HEK293 (cell line): ENCODE measurements around the gene PDE4A.

Experiments
- FEZF1 ChIP-seq: fragments of 450-650 bp; formaldehyde crosslinking; IDR thresholded peaks from 2 replicates; pipeline ENCODE4 v1.5.1; 2016; ENCODE audit warnings: missing biosample characterization, missing genetic modification characterization
- KLF1 ChIP-seq: fragments of 450-650 bp; formaldehyde crosslinking; IDR thresholded peaks from 2 replicates; pipeline ENCODE4 v1.5.1; 2016; ENCODE audit warnings: missing biosample characterization, missing genetic modification characterization
- MYNN ChIP-seq: fragments of 450-650 bp; formaldehyde crosslinking; IDR thresholded peaks from 2 replicates; pipeline ENCODE4 v1.5.1; 2016; ENCODE audit warnings: missing biosample characterization, missing genetic modification characterization, borderline replicate concordance
- PRDM1 ChIP-seq: fragments of 450-650 bp; formaldehyde crosslinking; IDR thresholded peaks from 2 replicates; pipeline ENCODE4; 2016; ENCODE audit warnings: missing biosample characterization, missing genetic modification characterization
- RBAK ChIP-seq: fragments of 450-650 bp; formaldehyde crosslinking; IDR thresholded peaks from 2 replicates; pipeline ENCODE4 v1.5.1; 2016; ENCODE audit warnings: missing biosample characterization, missing genetic modification characterization
- SCRT1 ChIP-seq: fragments of 450-650 bp; formaldehyde crosslinking; IDR thresholded peaks from 2 replicates; pipeline ENCODE4 v1.5.1; 2016; ENCODE audit warnings: missing biosample characterization, missing genetic modification characterization, borderline replicate concordance
- YY1 ChIP-seq: fragments of 450-650 bp; formaldehyde crosslinking; IDR thresholded peaks from 2 replicates; pipeline ENCODE4 v1.5.1; 2018; ENCODE audit warnings: missing biosample characterization, missing genetic modification characterization
- ZBTB10 ChIP-seq: fragments of 450-650 bp; formaldehyde crosslinking; IDR thresholded peaks from 2 replicates; pipeline ENCODE4 v1.5.1; 2016; ENCODE audit warnings: missing biosample characterization, missing genetic modification characterization
- ZBTB11 ChIP-seq: fragments of 450-650 bp; formaldehyde crosslinking; conservative IDR thresholded peaks from 2 replicates; pipeline ENCODE4 v1.5.1; 2016; ENCODE audit warnings: low read depth, missing biosample characterization, missing genetic modification characterization
- ZBTB20 ChIP-seq: fragments of 450-650 bp; formaldehyde crosslinking; IDR thresholded peaks from 2 replicates; pipeline ENCODE4 v1.5.1; 2016; ENCODE audit warnings: missing biosample characterization, missing genetic modification characterization
- ZBTB8A ChIP-seq: fragments of 450-650 bp; formaldehyde crosslinking; IDR thresholded peaks from 2 replicates; pipeline ENCODE4 v1.5.1; 2016; ENCODE audit warnings: missing biosample characterization, missing genetic modification characterization
- ZNF10 ChIP-seq: fragments of 450-650 bp; formaldehyde crosslinking; IDR thresholded peaks from 2 replicates; pipeline ENCODE4 v1.5.1; 2017; ENCODE audit warnings: missing biosample characterization, missing genetic modification characterization
- ZNF112 ChIP-seq: fragments of 450-650 bp; formaldehyde crosslinking; IDR thresholded peaks from 2 replicates; pipeline ENCODE4 v1.5.0; 2017; ENCODE audit warnings: missing biosample characterization, missing genetic modification characterization
- ZNF202 ChIP-seq: fragments of 450-650 bp; formaldehyde crosslinking; IDR thresholded peaks from 2 replicates; pipeline ENCODE4 v1.5.1; 2016; ENCODE audit warnings: missing biosample characterization, missing genetic modification characterization, borderline replicate concordance
- ZNF350 ChIP-seq: fragments of 450-650 bp; formaldehyde crosslinking; IDR thresholded peaks from 2 replicates; pipeline ENCODE4 v1.5.0; 2017; ENCODE audit warnings: missing biosample characterization, mild to moderate bottlenecking, missing genetic modification characterization
- ZNF362 ChIP-seq: fragments of 450-650 bp; formaldehyde crosslinking; IDR thresholded peaks from 2 replicates; pipeline ENCODE4 v1.5.1; 2016; ENCODE audit warnings: missing biosample characterization, missing genetic modification characterization
- ZNF391 ChIP-seq: fragments of 450-650 bp; formaldehyde crosslinking; IDR thresholded peaks from 2 replicates; pipeline ENCODE4 v1.5.1; 2016; ENCODE audit warnings: low read depth, missing biosample characterization, missing genetic modification characterization, borderline replicate concordance
- ZNF510 ChIP-seq: fragments of 450-650 bp; formaldehyde crosslinking; IDR thresholded peaks from 2 replicates; pipeline ENCODE4 v1.5.1; 2018; ENCODE audit warnings: mild to moderate bottlenecking, missing genetic modification characterization, missing biosample characterization; ENCODE audit not compliant: insufficient replicate concordance
- ZNF518A ChIP-seq: fragments of 450-650 bp; formaldehyde crosslinking; conservative IDR thresholded peaks from 2 replicates; pipeline ENCODE4 v1.5.1; 2016; ENCODE audit warnings: low read depth, missing biosample characterization, missing genetic modification characterization
- ZNF596 ChIP-seq: fragments of 450-650 bp; IDR thresholded peaks from 2 replicates; pipeline ENCODE4 v1.5.0; 2018; ENCODE audit warnings: missing biosample characterization, mild to moderate bottlenecking, missing genetic modification characterization, moderate library complexity
- ZNF623 ChIP-seq: fragments of 450-650 bp; formaldehyde crosslinking; IDR thresholded peaks from 2 replicates; pipeline ENCODE4 v1.5.1; 2016; ENCODE audit warnings: missing biosample characterization, missing genetic modification characterization
- ZNF626 ChIP-seq: fragments of 450-650 bp; sonication (Bioruptor Pico); formaldehyde crosslinking; IDR thresholded peaks from 2 replicates; pipeline ENCODE4 v1.5.1; 2018; ENCODE audit warnings: missing biosample characterization, missing genetic modification characterization, inconsistent platforms
- ZNF658 ChIP-seq: fragments of 450-650 bp; formaldehyde crosslinking; IDR thresholded peaks from 2 replicates; pipeline ENCODE4; 2016; ENCODE audit warnings: missing biosample characterization, missing genetic modification characterization
- ZNF777 ChIP-seq: fragments of 450-650 bp; formaldehyde crosslinking; IDR thresholded peaks from 2 replicates; pipeline ENCODE4 v1.5.1; 2017; ENCODE audit warnings: missing biosample characterization, missing genetic modification characterization, borderline replicate concordance
- ZSCAN5A ChIP-seq: fragments of 450-650 bp; formaldehyde crosslinking; IDR thresholded peaks from 2 replicates; pipeline ENCODE4 v1.5.1; 2016; ENCODE audit warnings: missing biosample characterization, missing genetic modification characterization

PDE4A gene

GRCh38 chr19:10416380-10417257 lies 3.7 kb upstream of the PDE4A start (continued):
- peak; percentile 100 for TF ChIP-seq ZSCAN5A (tag by site-specific recombination)
- TF ChIP-seq ZNF658 (tag by site-specific recombination): no peak
- TF ChIP-seq MYNN (tag by site-specific recombination): no peak
- TF ChIP-seq ZBTB8A (tag by site-specific recombination): peak; percentile 88
- TF ChIP-seq ZNF510 (tag by site-specific recombination): no peak
- TF ChIP-seq ZBTB10 (tag by site-specific recombination): peak; percentile 96
- TF ChIP-seq FEZF1: peak; percentile 41
- 0 out of 2 replicates have a peak, but pooled peaks have one; percentile 68 for TF ChIP-seq RBAK (tag by site-specific recombination)
- TF ChIP-seq ZNF777 (tag by site-specific recombination): 0 out of 2 replicates have a peak, but pooled peaks have one; percentile 22
- peak; percentile 38; the same call in 1 of the 2 replicates for TF ChIP-seq ZNF518A (tag by site-specific recombination)
- TF ChIP-seq ZNF626 (tag by site-specific recombination): no peak
- no peak for TF ChIP-seq ZNF350 (tag by site-specific recombination)
- no peak for TF ChIP-seq SCRT1 (tag by site-specific recombination)
- TF ChIP-seq ZNF10 (tag by site-specific recombination): no peak
- peak; percentile 87 for TF ChIP-seq YY1 (tag by site-specific recombination)
- TF ChIP-seq ZNF362: peak; percentile 88
- peak; percentile 62; the same call in 1 of the 2 replicates for TF ChIP-seq ZBTB20 (tag by site-specific recombination)
- peak; percentile 99 for TF ChIP-seq ZNF391
- TF ChIP-seq ZNF596 (tag by site-specific recombination): no peak
- TF ChIP-seq KLF1 (tag by site-specific recombination): peak; percentile 83
- TF ChIP-seq ZNF202 (tag by site-specific recombination): no peak
- peak; percentile 29; the same call in 1 of the 2 replicates for TF ChIP-seq ZBTB11 (tag by site-specific recombination)
- TF ChIP-seq ZNF112: no peak
- no peak for TF ChIP-seq PRDM1 (tag by site-specific recombination)
- no peak for TF ChIP-seq ZNF623 (tag by site-specific recombination)
